Measurements from ENCODE around the gene ITGA11.
A peak's percentile ranks its signal among the peaks of the same experiment; 100 is the strongest.

ITGA11 gene

DNA sequence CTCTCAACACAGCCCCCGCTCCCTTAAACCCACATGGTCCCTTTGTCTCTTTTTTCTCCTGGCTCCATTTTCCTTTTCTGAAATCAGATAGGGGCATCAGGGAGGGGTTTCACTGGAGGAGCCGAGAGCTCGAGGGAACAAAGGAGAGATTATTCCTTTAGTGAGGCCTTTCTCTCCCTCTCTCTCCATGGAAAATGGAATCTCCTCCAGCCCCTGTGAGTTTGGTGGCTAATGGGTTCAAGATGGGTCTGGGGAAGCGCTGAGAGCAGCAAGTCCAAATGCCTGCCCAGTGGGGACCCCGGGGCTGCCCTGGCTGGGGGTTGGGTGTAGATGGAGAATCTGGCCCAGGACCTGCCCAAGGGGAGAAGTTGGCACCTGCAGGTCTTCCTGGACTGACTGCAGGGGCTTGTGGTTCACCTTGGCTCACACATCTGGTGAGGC is 56.8 kb downstream of the ITGA11 start:
- DNase-seq (ENCODE audit: low spot score): no peak

DNA sequence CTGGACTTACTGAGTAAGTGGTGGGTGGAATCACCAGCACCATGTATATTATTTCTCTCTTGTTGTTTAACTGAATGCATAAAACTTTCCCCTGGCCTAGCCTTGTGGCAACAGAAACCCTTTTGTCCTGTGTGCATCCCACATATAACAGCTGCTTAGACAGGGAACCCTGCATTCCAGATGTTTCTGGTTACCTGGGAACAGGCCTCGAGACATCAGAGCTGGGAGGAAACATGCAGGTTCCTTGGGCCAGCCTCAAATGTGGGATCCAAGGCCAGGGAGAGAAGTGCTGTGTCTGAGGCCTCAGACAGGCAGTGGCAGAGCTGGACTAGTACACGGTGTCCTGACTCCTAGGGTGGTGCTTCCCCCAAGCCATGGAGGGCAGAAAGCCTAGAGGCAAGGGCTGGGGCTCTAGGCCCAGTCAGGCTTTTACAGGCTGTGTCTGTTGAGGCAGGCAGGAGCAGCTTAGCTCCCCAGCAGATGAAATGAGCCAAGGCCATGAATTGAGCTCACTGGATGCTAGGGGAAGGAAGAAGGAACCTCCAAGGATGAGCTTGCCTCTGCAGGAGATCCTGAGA is 57.7 kb downstream of the ITGA11 start:
- DNase-seq (ENCODE audit: low spot score): no peak

DNA sequence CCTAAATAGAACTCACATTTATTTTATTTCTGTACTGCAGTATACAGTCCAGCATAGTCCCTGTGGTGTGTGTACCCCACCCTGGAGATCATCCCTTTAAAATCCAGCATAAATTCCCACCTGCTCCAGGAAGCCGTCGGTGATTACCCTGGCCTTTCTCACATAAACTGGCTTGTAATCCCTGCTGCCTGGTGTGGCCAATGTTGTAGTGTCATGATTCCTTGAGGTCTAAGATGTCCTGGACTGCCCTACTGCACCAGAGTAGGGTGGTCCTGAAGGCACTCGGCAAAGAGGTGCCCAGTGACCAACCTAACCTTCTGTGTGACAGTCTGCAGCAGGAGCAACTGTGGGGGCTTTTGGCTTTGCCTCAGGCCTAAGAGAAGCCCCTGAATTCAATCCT is 58.9 kb downstream of the ITGA11 start:
- no peak for DNase-seq (ENCODE audit: low spot score)

DNA sequence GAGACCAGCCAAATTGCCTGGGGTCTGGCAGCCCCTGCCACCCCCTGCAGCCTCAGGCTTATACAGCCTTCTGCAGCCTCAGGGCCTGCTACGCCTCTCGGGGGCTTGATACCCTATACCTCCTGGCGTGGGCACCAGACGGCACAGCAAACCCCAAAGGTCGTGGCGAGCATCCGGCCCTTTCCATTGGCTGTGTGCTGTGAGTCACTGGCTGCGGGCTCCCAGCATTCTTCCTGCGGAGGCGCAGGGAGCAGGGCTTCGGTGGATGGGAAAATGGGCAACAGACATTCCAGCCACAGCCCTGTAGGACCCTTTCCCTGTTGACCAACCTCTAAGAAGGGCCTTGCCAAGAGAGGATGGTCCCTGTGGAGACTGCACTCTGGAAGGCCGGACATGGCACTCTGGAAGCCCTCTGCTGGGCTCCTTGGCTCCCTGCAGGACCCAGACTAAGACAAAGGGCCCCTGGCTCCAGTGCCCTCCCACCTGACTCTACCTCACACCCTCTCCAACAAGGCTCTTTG is 59.6 kb downstream of the ITGA11 start:
- no peak for DNase-seq (ENCODE audit: low spot score)

DNA sequence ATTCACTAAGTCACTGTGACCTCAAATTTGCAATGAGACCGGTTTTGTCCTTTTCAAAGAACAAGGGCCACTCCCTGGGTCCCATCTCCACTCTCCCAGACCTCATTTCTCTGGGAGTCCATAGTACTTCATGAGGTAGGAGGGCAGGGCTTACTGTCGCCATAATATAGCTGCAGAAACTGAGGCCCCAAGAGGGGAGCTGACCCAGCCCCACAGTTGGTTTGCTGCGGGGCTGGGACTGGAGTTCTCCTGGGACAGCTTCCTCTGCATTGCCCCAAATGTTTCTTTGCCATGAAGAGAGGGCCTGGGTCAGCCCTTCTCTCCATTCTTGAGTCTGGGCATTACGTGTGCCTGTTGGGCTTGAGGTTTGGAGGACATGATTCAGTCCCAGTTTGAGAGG is 60.1 kb downstream of the ITGA11 start:
- DNase-seq (ENCODE audit: low spot score): no peak

DNA sequence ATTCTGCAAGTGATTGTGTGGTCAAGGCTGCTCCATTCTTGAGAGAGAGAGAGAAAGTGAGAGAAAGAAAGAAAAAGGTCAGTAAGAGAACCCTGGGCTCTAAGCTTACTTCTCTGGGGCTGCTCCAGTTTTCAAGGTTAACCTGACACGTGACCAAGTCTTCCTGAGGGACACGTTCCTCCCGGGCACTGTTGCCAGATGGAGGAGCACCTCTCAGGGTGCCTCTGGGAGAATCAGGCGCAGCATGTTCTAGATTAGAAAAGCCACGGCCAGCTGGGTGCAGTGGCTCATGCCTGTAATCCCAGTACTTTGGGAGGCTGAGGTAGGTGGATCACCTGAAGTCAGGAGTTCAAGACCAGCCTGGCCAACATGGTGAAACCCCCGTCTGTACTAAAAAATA is 60.8 kb downstream of the ITGA11 start:
- no peak for DNase-seq (ENCODE audit: low spot score)

DNA sequence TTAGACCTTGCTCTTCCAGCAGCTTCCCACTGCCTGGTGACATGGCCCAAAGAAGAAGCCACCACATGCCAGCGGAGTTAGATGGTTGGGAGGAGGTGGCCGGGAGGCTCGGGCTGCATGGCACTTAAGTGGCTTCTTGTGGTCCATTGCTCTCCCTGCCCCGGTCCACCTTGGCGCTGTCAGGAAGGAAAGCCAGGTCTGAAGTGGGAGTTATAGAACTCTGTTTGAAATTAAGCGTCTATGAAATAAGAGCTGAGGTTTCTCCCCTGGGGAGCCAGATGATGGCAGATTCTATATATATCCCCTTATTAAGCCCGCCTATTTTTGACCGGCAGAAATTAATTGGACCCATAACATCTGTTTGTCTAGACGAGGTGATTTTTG is 61.2 kb downstream of the ITGA11 start:
- DNase-seq (ENCODE audit: low spot score): no peak

DNA sequence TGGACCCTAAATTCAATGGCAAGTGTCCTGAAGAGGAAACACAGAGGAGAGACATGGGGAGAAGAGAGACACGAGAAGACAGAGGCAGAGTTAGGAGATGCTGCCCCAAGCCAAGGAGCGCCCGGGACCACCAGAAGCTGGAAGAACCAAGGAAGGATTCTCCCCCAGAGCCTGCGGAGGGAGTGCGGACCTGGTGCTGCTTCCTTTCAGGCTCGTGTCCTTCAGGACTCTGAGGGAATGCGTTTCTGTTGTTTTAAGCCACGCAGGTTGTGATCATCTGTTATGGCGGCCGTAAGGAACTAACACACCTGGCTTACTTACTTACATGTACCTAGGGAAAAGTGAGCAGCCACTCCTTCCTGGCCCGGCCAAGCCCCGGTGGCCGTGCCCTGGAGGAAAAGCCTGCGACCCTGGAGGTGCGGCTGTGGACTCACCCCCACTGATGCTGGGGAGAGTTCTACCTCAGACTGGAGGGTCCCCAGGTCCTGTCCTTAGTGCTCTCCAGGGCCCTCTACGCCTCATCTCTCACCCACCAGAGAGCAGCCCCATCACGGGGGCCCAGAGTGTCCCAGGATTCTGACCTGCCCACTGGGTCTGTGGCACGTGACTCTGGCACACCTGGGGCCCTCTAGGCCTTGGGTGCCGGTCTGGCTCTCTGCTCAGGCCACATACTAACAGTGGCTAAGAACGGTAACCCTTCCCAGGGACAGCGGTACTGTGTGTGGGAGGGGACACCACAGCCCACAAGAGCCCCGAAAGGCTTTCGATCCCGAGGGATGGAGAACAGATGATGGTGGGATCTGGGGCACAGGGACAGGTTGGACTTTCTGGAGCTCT is 61.8 kb downstream of the ITGA11 start:
- no peak for DNase-seq (ENCODE audit: low spot score)

DNA sequence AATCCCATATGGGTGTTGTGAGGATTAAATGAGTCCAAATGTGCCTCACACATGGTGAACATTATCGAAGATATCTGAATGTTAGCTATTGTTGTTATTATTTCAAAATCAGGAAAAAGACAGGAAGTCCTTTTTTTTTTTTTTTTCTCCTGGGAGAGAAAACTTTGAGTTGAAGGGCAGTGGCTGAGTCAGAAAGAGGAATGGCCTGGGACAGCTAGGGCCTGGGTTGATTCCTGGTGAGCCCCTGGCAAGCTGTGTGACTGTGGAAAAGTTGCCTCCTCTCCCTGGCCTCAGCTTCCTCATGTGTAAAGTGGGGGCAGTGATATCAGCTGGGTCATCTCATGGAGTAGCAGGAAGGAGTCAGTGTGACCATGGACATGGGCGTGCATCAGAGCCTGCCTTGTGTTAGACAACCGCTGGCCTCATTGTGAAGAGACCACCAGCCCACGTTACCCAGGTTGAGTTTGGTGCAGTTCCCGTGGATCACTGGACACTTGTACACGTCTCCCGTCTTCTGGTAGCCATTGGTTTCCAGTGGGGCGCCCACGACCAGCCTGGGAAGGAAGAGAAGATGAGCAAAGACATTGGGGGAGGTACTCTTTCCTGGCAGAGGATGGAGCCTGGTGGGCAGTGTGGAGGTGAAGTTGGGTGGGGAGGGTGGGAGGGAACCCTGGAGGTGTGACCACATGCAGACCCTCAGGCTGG is 63.1 kb downstream of the ITGA11 start:
- DNase-seq (ENCODE audit: low spot score): peak; percentile 56

DNA sequence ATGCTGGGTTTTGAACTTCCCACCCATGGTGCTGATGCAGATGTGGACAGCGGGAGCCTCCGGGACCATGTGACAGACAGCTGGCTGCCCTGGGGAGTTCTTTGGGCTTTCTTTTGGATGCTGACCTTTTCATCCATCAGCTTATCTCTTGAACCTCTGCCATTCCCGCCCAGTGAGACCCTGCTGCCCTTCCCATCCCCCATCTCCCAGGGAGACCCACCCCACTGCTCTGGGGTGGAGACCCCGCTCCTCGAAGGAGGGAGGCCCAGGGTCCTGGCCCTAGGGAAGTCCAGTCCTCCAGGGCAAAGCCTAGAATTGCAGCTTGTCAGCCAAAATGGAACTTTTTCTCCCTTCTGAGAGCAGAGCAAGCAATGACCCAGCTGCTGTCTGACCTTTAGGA is 64.0 kb downstream of the ITGA11 start:
- DNase-seq (ENCODE audit: low spot score): no peak

DNA sequence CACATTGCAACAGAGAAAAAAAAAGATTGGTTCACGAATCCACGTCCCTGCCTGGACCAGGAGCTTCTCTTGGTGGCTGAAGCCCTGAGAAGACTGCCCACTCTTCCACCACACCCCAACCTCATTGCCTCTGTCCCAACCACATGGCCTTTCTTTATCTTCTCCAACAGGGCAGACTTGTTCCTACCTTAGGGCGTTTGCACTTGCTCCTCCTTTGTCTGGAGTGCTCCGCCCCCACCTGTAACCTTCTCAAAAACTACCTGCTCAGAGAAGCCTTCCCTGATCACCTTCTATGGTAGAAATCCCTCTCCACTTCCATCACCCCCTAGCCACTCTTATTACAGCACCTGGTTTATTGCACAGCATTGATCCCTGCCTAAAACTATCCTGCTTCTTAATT is 64.7 kb downstream of the ITGA11 start:
- DNase-seq (ENCODE audit: low spot score): no peak

DNA sequence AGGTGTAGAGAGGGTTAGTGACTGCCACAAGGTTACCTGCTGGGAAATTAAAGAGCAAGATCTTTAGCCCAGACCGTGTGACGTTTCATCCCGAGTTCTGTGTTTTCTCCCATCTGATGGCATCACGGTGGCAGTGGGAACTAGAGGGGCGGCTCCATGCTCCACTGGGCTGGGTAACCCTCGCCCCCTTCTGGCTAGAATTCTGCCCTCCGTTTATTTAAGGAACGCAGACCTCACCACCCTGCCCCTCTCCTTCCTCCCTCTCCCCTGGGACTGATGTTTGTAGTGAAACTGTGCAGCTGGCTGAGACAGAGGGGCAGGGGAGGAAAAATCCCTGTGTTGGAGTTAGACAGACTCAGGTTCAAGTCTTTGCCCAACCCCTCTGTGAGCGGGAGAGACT is 65.6 kb downstream of the ITGA11 start:
- no peak for DNase-seq (ENCODE audit: low spot score)

DNA sequence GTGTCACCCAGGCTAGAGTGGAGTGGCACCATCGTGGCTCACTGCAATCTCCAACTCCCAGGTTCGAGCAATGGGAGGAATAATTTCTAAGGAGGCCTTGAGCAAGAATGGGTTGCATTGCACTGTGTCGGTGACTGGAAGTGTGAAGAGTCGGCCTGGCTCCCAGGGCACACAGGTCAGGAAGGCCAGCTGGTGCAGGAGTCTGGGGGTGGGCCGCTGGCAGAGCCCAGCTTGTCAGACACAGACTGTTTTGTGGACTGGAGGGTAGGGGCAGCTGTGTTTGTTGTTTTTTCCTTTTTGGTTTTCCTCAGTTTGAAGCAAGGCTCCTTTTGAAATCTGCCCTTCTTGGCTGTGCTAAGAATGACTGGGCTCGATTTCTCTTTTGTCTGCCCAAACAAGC is 66.2 kb downstream of the ITGA11 start:
- no peak for DNase-seq (ENCODE audit: low spot score)

DNA sequence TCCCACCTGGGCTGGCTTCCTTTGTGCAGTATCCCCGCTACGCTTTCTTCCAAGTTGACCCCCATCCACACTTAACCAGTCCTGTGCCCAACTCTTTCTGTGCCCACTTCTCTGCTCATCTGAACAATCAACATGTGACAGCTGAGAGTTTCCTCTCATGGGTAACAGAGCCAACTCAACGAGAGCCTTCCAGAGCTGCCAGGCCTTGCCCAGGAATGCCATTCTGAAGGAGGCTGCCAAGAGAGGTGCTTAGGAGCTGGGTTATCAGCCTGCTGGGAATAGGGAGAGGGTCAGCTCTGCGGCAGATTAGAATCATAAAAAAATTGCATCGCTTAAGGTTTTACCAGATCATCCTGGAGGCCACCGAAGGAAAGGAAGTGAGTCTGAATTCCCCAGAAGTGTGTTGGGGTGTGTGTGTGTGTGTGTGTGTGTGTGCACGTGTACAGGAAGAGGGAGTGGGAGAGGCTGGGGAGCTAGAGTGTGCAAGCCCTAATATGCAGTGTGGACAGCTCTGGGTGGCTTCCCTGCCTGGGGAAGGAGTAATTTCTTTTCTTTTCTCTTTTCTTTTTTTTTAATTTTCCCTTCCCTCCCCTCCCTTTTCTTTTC is 66.7 kb downstream of the ITGA11 start:
- DNase-seq (ENCODE audit: low spot score): no peak

DNA sequence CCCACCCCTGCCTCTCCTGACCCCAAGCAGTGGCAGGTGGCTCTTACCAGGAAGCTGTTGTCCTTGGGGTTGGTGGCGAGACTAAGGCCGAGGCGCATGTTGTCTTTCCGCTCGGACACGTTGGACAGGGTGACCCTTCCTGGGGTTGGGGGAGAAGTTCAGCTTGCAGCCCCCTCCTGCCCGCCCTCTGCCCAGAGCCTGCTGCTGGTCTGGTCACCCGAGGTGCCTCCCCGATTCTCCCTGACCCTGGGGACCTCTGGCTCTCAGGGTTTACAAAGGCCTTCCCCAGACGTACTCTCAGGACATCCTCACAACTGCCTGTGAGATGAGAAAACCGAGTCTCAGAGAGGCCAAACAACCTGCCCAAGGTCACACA is 67.3 kb downstream of the ITGA11 start:
- no peak for DNase-seq (ENCODE audit: low spot score)

DNA sequence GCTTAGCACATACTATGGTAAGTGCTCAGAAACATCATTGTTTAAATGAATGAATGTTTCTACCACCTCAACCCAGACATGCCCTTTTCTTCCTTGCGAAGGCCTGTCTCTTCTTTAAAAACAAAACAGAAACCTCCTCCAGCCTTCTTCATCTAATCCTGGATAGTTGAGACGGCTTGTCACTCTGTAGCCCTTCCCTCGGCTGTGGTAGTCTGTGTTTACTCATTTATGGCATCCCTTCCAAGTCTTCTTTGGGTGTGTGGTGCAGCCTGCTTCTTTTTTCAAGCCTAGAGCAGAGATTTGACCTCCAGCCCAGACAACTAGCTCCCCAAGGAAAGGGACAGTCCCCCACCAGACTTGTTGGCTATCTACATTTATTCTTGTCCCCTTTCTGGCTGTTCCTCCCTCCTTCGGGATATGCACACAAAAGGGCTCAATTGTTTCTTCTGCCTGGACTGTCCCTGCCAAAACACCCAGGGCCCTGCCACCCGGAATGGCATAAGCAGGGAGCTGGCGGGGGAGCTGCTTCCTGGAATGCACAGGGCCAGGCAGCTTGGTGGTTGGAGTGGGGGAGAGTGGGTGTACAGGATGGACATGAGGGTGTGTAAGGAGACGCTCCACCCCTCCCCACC is 67.8 kb downstream of the ITGA11 start:
- peak; percentile 79 for DNase-seq (ENCODE audit: low spot score)

DNA sequence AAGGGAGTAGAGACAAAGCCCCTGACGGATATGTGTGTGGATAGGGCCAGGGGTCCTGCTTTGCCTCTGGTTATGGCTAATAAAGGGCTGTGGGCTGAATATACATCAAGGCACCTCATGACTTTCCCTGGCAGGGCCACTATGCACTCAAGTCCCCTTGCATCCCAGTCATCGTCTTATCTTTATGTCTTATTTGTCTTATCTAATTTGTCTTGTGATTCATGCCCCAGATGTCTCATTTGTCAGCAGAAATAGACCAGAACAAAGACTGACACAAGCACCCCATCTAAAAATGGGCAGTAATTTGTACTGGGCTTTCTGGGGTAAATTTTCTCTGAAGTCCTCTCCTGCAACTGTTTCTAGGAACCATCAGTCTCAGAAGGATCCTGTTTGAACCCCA is 68.6 kb downstream of the ITGA11 start:
- DNase-seq (ENCODE audit: low spot score): peak; percentile 54

DNA sequence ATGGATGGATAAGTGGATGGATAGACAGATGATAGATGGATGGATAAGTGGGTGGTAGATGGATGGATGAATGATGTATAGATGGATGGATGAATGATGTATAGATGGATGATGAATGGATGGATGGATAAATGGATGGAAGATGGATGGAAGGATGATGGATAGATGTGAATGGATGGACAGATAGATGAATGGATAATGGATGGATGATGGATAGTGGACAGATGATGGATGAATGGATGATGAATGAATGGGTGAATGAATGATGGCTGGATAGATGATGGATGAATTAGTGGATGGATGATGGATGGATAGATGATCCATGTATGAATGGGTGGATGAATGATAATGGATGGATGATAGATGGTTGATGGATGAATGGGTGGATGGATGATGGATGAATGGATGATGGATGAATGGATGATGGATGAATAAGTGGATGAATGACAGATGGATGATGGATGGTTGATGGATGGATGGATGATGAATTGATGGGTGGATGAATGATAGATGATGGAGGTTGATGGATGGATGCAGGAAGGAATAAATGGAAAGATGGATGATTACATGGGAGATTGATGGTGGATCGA is 69.3 kb downstream of the ITGA11 start:
- DNase-seq (ENCODE audit: low spot score): no peak

DNA sequence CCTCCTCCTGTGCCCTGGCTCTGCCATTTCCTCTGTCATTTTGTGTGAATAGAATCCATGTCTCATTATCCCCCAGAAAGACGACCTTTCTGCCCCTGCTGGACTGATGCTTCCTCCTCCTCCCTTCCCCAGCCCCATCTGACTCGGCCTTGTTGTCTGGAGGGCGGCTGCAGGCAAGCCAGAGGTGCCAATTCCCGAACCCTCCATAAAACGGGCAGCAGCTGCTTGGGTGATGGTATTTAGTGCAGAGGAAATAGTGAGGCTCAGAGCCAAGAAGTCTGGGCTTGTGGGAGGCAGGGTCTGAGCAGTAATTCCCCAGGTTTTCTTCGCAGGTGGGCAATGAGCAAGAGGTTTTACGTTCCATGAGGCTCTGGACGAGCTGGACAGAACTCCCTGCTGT is 71.2 kb downstream of the ITGA11 start:
- no peak for DNase-seq (ENCODE audit: low spot score)

DNA sequence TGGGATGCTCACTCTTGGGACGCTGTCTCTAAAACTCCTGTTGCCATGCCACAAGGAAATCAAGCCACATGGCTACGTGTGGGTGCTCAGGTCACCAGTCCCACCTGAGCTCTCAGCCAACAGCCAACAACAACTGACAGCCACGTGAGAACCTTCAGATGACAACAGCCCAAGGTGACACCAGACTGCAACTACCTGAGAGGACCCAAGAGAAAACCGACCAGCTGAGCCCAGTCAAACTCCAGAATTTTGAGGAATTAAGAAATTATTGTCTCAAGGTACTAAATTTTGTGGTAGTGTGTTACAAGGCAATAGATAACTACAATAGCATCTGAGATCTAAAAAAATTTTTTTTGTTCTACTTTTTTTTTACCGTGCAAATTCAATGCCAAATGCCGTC is 75.2 kb downstream of the ITGA11 start:
- no peak for DNase-seq (ENCODE audit: low spot score)

DNA sequence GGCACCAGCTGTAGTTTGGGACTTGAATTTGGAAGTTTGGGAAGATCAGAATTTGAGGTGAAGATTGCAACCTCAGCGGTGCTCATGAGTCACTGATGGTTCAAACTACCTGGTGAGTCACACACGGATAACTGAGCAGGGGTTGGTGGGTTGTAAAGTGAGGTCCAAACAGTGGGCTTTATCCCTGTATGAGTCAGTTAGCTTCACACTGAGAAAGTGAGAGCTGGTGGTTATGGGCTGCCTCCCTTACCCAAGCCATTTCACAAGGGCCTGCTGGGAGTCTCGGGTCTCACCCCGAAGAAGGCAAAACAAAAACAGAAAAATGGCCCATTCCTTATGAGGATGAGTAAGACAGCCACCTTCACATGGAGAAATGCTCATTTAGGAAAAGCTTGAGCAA is 77.0 kb downstream of the ITGA11 start:
- peak; percentile 65 for DNase-seq (ENCODE audit: low spot score)

DNA sequence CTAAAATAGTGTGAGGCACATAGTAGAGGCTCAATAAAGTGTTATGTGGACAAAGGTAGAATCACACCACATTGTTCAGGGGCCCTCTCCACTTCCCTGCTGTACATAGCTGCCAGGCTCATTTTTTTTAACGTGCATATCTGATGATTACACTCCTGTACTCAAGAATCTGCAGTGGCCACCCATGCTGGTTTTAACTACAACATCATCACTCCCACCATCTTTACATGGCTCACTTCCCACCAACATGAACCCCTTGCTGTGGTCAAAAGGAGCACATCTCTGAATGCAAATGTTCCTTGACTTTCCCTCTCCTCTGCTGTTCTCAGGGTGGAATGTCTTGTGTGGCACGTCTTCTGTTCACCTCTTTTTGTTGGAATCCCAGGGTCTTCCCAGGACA is 77.7 kb downstream of the ITGA11 start:
- DNase-seq (ENCODE audit: low spot score): no peak
